ENCODE results near the gene CENPK.
"Not testable (repeated sequence)": the region's sequence is repeated elsewhere in the genome, so short reads cannot be mapped to it uniquely, and the experiment has no call there.

The CENPK gene

GRCh38 chr5:65562731-65563701 is at the start of gene CENPK, which contains the start of gene PPWD1:
Gene CENPK, minus strand, starts transcription at chr5:65563168. Its CDS starts 8,261 bp downstream, at chr5:65554907.
Gene PPWD1, plus strand, starts transcription at chr5:65563296. Its CDS starts 15 bp downstream, at chr5:65563311.
- DNase-seq (ENCODE audit: low read depth), result peak; percentile 91

GRCh38 chr5:65612298-65612907 is 49.4 kb upstream of the CENPK start:
- DNase-seq (ENCODE audit: low read depth), result no peak

GRCh38 chr5:65611524-65611923 is 48.6 kb upstream of the CENPK start:
- DNase-seq (ENCODE audit: low read depth), result no peak

- not testable (repeated sequence) for DNase-seq (ENCODE audit: low read depth)
Observed at GRCh38 chr5:65601761-65602160, 38.8 kb upstream of the CENPK start.

- no peak for DNase-seq (ENCODE audit: low read depth)
Observed at GRCh38 chr5:65588694-65589093, 25.7 kb upstream of the CENPK start.

- no peak for DNase-seq (ENCODE audit: low read depth)
Observed at GRCh38 chr5:65577141-65577540, 14.2 kb upstream of the CENPK start.

GRCh38 chr5:65570598-65571226 is 7.7 kb upstream of the CENPK start:
- no peak for DNase-seq (ENCODE audit: low read depth)

GRCh38 chr5:65566505-65566904 is 3.5 kb upstream of the CENPK start:
- DNase-seq (ENCODE audit: low read depth), result no peak

- DNase-seq (ENCODE audit: low read depth), result no peak
Observed at GRCh38 chr5:65563777-65564176, 809 bp upstream of the CENPK start.

- DNase-seq (ENCODE audit: low read depth), result no peak
Observed at GRCh38 chr5:65556718-65557117, 6.2 kb downstream of the CENPK start.

- no peak for DNase-seq (ENCODE audit: low read depth)
Observed at GRCh38 chr5:65556181-65556580, 6.8 kb downstream of the CENPK start.

GRCh38 chr5:65555287-65555686 is 7.7 kb downstream of the CENPK start:
- no peak for DNase-seq (ENCODE audit: low read depth)

- DNase-seq (ENCODE audit: low read depth), result no peak
Observed at GRCh38 chr5:65553941-65554340, 9.0 kb downstream of the CENPK start.

GRCh38 chr5:65548281-65548680 is 14.7 kb downstream of the CENPK start:
- no peak for DNase-seq (ENCODE audit: low read depth)

GRCh38 chr5:65546141-65546540 is 16.8 kb downstream of the CENPK start:
- DNase-seq (ENCODE audit: low read depth), result no peak

GRCh38 chr5:65544473-65544872 is 18.5 kb downstream of the CENPK start:
- DNase-seq (ENCODE audit: low read depth), result no peak

GRCh38 chr5:65539827-65540226 is 23.1 kb downstream of the CENPK start:
- DNase-seq (ENCODE audit: low read depth), result no peak

- no peak for DNase-seq (ENCODE audit: low read depth)
Observed at GRCh38 chr5:65535529-65535987, 27.4 kb downstream of the CENPK start.

- DNase-seq (ENCODE audit: low read depth), result no peak
Observed at GRCh38 chr5:65530904-65531303, 32.1 kb downstream of the CENPK start.

GRCh38 chr5:65525726-65526125 is 37.2 kb downstream of the CENPK start:
- no peak for DNase-seq (ENCODE audit: low read depth)

- no peak for DNase-seq (ENCODE audit: low read depth)
Observed at GRCh38 chr5:65512170-65512937, 50.6 kb downstream of the CENPK start.

GRCh38 chr5:65508978-65509377 is 54.0 kb downstream of the CENPK start:
- no peak for DNase-seq (ENCODE audit: low read depth)

Measured in activated T-cell treated with anti-CD3 and anti-CD28 coated beads for 48 hours (primary cell).